ENCODE results near the gene CDCA4.

DNA sequence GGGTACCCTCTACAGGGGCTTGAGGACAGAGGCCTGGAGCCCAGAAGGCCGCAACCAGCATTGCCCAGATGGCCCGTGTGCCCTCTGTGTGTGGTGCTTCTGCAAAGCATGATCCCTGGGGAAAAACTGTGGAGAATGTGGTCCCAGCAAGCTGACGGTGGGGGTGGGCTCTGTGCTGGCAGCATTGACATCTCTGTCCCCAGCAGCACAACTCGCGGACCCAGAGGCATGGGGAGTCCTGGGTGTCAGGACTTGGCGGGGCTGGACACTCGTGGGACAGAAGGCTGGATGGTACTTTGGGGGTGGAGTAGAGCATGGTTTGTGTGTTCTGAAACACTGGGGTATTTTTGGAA, 31.0 kb downstream of the CDCA4 start:
- TF ChIP-seq POLR2AphosphoS5 (IDR thresholded peaks at IDR 0.05; ENCODE audit: insufficient read depth in 1 of 2, low read depth in 1 of 2) (no peak), POLR2A (IDR thresholded peaks at IDR 0.05) (no peak)
- TF ChIP-seq, protein P1, sequence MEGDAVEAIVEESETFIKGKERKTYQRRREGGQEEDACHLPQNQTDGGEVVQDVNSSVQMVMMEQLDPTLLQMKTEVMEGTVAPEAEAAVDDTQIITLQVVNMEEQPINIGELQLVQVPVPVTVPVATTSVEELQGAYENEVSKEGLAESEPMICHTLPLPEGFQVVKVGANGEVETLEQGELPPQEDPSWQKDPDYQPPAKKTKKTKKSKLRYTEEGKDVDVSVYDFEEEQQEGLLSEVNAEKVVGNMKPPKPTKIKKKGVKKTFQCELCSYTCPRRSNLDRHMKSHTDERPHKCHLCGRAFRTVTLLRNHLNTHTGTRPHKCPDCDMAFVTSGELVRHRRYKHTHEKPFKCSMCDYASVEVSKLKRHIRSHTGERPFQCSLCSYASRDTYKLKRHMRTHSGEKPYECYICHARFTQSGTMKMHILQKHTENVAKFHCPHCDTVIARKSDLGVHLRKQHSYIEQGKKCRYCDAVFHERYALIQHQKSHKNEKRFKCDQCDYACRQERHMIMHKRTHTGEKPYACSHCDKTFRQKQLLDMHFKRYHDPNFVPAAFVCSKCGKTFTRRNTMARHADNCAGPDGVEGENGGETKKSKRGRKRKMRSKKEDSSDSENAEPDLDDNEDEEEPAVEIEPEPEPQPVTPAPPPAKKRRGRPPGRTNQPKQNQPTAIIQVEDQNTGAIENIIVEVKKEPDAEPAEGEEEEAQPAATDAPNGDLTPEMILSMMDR (IDR thresholded peaks at IDR 0.05) = no peak

All from vagina (tissue), 2 donors.